ENCODE measurements around the gene ITGA2.

Gene ITGA2

DNA sequence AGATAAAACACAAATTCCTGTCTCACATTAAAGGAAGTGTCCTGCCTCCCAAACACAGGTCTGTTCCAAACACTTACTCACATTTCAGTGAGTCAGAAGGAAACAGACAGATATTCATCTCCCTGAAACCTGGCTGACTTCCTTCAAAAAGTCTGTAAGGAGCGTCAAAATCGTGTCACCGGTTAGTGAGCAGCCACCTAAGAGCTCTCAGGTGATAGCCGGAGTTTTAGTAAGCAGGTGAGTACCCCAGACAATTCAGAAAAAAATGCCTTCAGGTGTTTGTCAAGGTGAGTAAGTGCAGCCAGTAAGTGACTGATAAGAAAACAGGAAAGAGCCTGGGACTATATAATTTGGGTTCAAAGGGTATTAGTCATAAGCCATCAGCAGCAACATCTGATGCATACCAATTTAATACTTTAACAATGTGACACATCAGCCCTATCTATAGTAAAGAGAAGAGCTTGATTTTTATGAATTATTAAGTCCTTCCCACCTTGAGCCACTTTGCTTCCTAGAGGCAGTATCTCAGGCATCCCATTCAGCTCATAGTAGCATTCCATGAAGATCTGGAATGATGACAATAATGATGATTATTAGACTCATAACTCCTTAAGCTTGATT, 1.3 kb upstream of the ITGA2 start:
- Histone ChIP-seq H3K9me3 (ENCODE audit: control insufficient read depth, low read length) (no peaks in the 10 kb centered on the region), H2AFZ (peak overlapping the region; percentile 84), H3K36me3 (ENCODE audit: control insufficient read depth, insufficient read depth, low read length) (no peaks in the 10 kb centered on the region), H3K27me3 (ENCODE audit: control insufficient read depth, insufficient read depth, low read length) (no peaks in the 10 kb centered on the region), H3K4me2 (ENCODE audit: low read length) (peak overlapping the region; percentile 27), H3K9ac (no peak overlapping the region), H3K4me3 (ENCODE audit: low read depth, low read length) (peak overlapping the region; percentile 3), H3K79me2 (peaks cover 3% of the 10 kb centered on the region), H3K4me1 (peaks cover 11% of the 10 kb centered on the region), H3K27ac (peak overlapping the region; percentile 68)
- no peak for TF ChIP-seq CTCF (IDR thresholded peaks at IDR 0.05)

GRCh38 chr5:52988335-52989024, 672 bp upstream of the ITGA2 start:
- H3K4me2 ChIP-seq (ENCODE audit: low read length), result peak overlapping the region; percentile 54
- peak overlapping the region; percentile 84 for H2AFZ ChIP-seq
- H3K27ac ChIP-seq, result peak overlapping the region; percentile 68
- peaks cover 7% of the 10 kb centered on the region for H3K79me2 ChIP-seq
- peak overlapping the region; percentile 28 for H3K9ac ChIP-seq
- H3K4me1 ChIP-seq, result peaks cover 11% of the 10 kb centered on the region
- H3K27me3 ChIP-seq (ENCODE audit: control insufficient read depth, insufficient read depth, low read length), result no peaks in the 10 kb centered on the region
- peak overlapping the region; percentile 51 for H3K4me3 ChIP-seq (ENCODE audit: low read depth, low read length)
- TF ChIP-seq CTCF (IDR thresholded peaks at IDR 0.05), result no peak
- H3K36me3 ChIP-seq (ENCODE audit: control insufficient read depth, insufficient read depth, low read length), result no peaks in the 10 kb centered on the region
- no peaks in the 10 kb centered on the region for H3K9me3 ChIP-seq (ENCODE audit: control insufficient read depth, low read length)

DNA sequence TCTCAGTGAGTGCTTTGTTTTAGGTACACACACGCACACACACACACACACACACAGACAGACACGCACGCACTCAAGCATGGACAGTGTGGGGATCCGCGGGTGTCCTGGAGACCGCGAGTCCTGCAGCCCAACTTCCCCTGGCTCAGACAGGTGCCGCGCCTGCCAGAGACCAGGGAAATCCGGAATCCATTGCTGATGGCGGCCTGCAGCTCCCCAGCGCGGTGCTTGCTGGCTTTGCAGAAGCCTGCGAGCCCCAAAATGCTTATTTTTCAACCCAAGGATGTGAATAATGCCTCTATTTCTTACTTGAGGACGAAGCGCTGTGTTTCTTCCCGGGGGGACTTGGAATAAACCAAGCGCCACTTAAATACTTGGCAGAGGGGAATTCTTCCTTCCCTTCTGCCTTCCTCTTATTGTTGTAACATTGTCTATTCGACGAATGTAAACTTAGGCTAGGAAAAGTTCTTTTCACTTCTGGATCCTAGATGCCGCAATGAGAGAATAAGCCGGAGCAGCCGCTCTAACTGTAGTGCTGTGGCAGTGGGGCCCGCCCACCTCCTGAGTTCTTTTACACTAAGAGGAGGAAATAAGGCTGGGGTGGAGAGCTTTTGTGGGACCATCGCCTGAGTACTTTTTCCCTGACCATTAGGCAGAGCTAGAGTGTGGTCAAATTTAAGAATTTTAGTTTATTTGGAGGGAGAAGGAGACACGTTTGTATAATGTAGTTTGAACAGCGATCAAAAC, 802 bp downstream of the ITGA2 start:
- peak; percentile 59 for TF ChIP-seq CTCF (IDR thresholded peaks at IDR 0.05)
- peaks cover 11% of the 10 kb centered on the region for H3K4me1 ChIP-seq

DNA sequence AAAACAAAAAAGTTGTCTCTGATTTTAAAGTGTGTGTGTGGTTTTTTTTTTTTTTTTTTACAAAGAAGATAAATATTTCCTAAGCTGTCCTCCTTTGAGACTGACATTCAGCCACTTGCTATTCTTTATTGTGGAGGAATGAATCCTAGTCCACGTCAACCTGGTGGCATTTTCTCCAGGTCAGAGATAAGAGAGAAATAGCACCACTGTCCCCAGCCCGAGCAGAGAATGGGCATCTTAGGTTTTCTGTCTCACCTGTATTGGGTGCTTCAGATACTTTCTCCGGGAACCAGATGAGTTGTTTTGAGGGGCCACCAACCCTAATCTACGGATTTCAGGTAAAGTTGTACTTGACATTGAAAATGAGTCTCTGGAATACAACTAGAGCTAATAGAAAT, 1.4 kb downstream of the ITGA2 start:
- H2AFZ ChIP-seq, result peak overlapping the region; percentile 84
- peak overlapping the region; percentile 51 for H3K4me3 ChIP-seq (ENCODE audit: low read depth, low read length)
- no peaks in the 10 kb centered on the region for H3K9me3 ChIP-seq (ENCODE audit: control insufficient read depth, low read length)
- peaks cover 11% of the 10 kb centered on the region for H3K4me1 ChIP-seq
- H3K9ac ChIP-seq, result no peak overlapping the region
- H3K79me2 ChIP-seq, result peaks cover 10% of the 10 kb centered on the region
- H3K27me3 ChIP-seq (ENCODE audit: control insufficient read depth, insufficient read depth, low read length), result no peaks in the 10 kb centered on the region
- H3K27ac ChIP-seq, result no peak overlapping the region
- TF ChIP-seq CTCF (IDR thresholded peaks at IDR 0.05), result no peak
- no peaks in the 10 kb centered on the region for H3K36me3 ChIP-seq (ENCODE audit: control insufficient read depth, insufficient read depth, low read length)
- H3K4me2 ChIP-seq (ENCODE audit: low read length), result peak overlapping the region; percentile 54

More for the DNA sequence above, 802 bp downstream of the ITGA2 start:
- peak overlapping the region; percentile 51 for H3K4me3 ChIP-seq (ENCODE audit: low read depth, low read length)
- peak overlapping the region; percentile 84 for H2AFZ ChIP-seq
- H3K79me2 ChIP-seq, result peaks cover 10% of the 10 kb centered on the region
- peak overlapping the region; percentile 68 for H3K27ac ChIP-seq
- H3K9ac ChIP-seq, result no peak overlapping the region
- no peaks in the 10 kb centered on the region for H3K9me3 ChIP-seq (ENCODE audit: control insufficient read depth, low read length)
- H3K27me3 ChIP-seq (ENCODE audit: control insufficient read depth, insufficient read depth, low read length), result no peaks in the 10 kb centered on the region
- H3K36me3 ChIP-seq (ENCODE audit: control insufficient read depth, insufficient read depth, low read length), result no peaks in the 10 kb centered on the region
- peak overlapping the region; percentile 54 for H3K4me2 ChIP-seq (ENCODE audit: low read length)

Measured in parathyroid adenoma (tissue), 2 donors.